ENCODE measurements around the gene ASCL3. TPM values are rescaled to one million over a fixed set of nuclear protein-coding genes. Genes with fewer than 3 reads are reported as not detected.

Gene ASCL3
- total and polyA plus RNA-seq, 2 donors (not counting 1 experiment from before 2014, with no cell fraction given), result not detected

- Histone ChIP-seq H3K4me2 (replicated peaks; ENCODE audit: low read depth, low read length, poor library complexity, severe bottlenecking) (no peak overlapping the region), H3K4me1 (ENCODE audit: control insufficient read depth in 2 of 2, insufficient read depth in 2 of 2, low read length in 2 of 2) (no peaks in the 10 kb centered on the region), H3K27me3 (replicated peaks in 1 of 4; ENCODE audit: control extremely low read depth in 1 of 4, control insufficient read depth in 3 of 4, insufficient read depth in 4 of 4, low read length in 3 of 4) (no peaks in the 10 kb centered on the region), H2AFZ (ENCODE audit: insufficient read depth, low read depth, low read length, poor library complexity, severe bottlenecking) (no peak overlapping the region), H3K9me3 (ENCODE audit: control extremely low read depth in 1 of 3, control insufficient read depth in 2 of 3, insufficient read depth in 1 of 3, low read length in 2 of 3) (no peaks in the 10 kb centered on the region), H3K27ac (ENCODE audit: low read length in 2 of 2) (no peak overlapping the region), H3K9ac (ENCODE audit: low read length) (no peak overlapping the region), H3K79me2 (ENCODE audit: control insufficient read depth, insufficient read depth, low read length) (no peaks in the 10 kb centered on the region), H3K4me3 (ENCODE audit: control extremely low read depth in 1 of 5, extremely low read depth in 1 of 5, insufficient read depth in 1 of 5, low read depth in 2 of 5, low read length in 4 of 5) (no peak overlapping the region), H4K20me1 (ENCODE audit: control insufficient read depth, insufficient read depth, low read length, poor library complexity, severe bottlenecking) (no peaks in the 10 kb centered on the region), H3K36me3 (replicated peaks in 1 of 2; ENCODE audit: control extremely low read depth in 1 of 2, control insufficient read depth in 1 of 2, extremely low read depth in 1 of 2, insufficient read depth in 2 of 2, low read length in 1 of 2) (no peaks in the 10 kb centered on the region)
- peaks cover 1% of the 10 kb centered on the region for H3K4me1 Mint-ChIP-seq
- H3K9me3 Mint-ChIP-seq (ENCODE audit: insufficient read depth), result no peaks in the 10 kb centered on the region
- no peak overlapping the region for H3K27ac Mint-ChIP-seq
- no peak overlapping the region for H3K4me3 Mint-ChIP-seq
- intact Hi-C loops (cut with micrococcal nuclease), result no loop called here
- DNase-seq (no peak), ATAC-seq (ENCODE audit: low read depth) (no peak)
- TF ChIP-seq EZH2 (IDR thresholded peaks at IDR 0.05; ENCODE audit: borderline replicate concordance, insufficient read depth, low read depth, low read length, poor library complexity, severe bottlenecking) (no peak), CTCF (IDR thresholded peaks at IDR 0.05) (no peak)
- ChIA-PET POLR2A (no interaction called here), CTCF (interaction anchor here (0.5 kb wide), 1 partner anchor 26 kb away, joined by 3 read pairs; no protein-coding TSS in a partner anchor)
- H3K27me3 Mint-ChIP-seq, result no peaks in the 10 kb centered on the region
- 92% methylated on average over 1 of the region's 2 CpGs for WGBS (ENCODE audit: insufficient coverage)
These were observed 28.5 kb upstream of the ASCL3 start for GRCh38 chr11:8971196-8971923.

GRCh38 chr11:8967184-8967583 is 24.4 kb upstream of the ASCL3 start:
- H3K4me2 ChIP-seq (replicated peaks; ENCODE audit: low read depth, low read length, poor library complexity, severe bottlenecking), result no peak overlapping the region
- POLR2A ChIA-PET, result no interaction called here
- intact Hi-C loops (cut with micrococcal nuclease), result loop anchor here (10.0 kb wide), 1 partner anchor 762 kb away; no protein-coding TSS in a partner anchor
- no peak for ATAC-seq (ENCODE audit: low read depth)
- peaks cover 15 to 20% of the 10 kb centered on the region in 2 donors for H3K4me1 ChIP-seq (ENCODE audit: control insufficient read depth in 2 of 2, insufficient read depth in 2 of 2, low read length in 2 of 2)
- peaks cover 21% of the 10 kb centered on the region for H3K79me2 ChIP-seq (ENCODE audit: control insufficient read depth, insufficient read depth, low read length)
- Mint-ChIP-seq H3K27me3 (no peaks in the 10 kb centered on the region), H3K27ac (no peak overlapping the region), H3K4me3 (no peak overlapping the region), H3K9me3 (ENCODE audit: insufficient read depth) (no peaks in the 10 kb centered on the region), H3K4me1 (peaks cover 30% of the 10 kb centered on the region)
- H3K4me3 ChIP-seq (ENCODE audit: control extremely low read depth in 1 of 5, extremely low read depth in 1 of 5, insufficient read depth in 1 of 5, low read depth in 2 of 5, low read length in 4 of 5), result no peak overlapping the region
- 88% methylated on average over 7 of the region's 8 CpGs for WGBS (ENCODE audit: insufficient coverage)
- H3K27ac ChIP-seq (ENCODE audit: low read length in 2 of 2), result no peak overlapping the region
- TF ChIP-seq EZH2 (IDR thresholded peaks at IDR 0.05; ENCODE audit: borderline replicate concordance, insufficient read depth, low read depth, low read length, poor library complexity, severe bottlenecking) (no peak), CTCF (IDR thresholded peaks at IDR 0.05) (no peak)
- CTCF ChIA-PET, result no interaction called here
- H4K20me1 ChIP-seq (ENCODE audit: control insufficient read depth, insufficient read depth, low read length, poor library complexity, severe bottlenecking), result no peaks in the 10 kb centered on the region
- H3K9ac ChIP-seq (ENCODE audit: low read length), result no peak overlapping the region
- DNase-seq, result no peak
- no peak overlapping the region for H2AFZ ChIP-seq (ENCODE audit: insufficient read depth, low read depth, low read length, poor library complexity, severe bottlenecking)
- H3K36me3 ChIP-seq (replicated peaks in 1 of 2; ENCODE audit: control extremely low read depth in 1 of 2, control insufficient read depth in 1 of 2, extremely low read depth in 1 of 2, insufficient read depth in 2 of 2, low read length in 1 of 2), result no peaks in the 10 kb centered on the region
- H3K9me3 ChIP-seq (ENCODE audit: control extremely low read depth in 1 of 3, control insufficient read depth in 2 of 3, insufficient read depth in 1 of 3, low read length in 2 of 3), result no peaks in the 10 kb centered on the region
- H3K27me3 ChIP-seq (replicated peaks in 1 of 4; ENCODE audit: control extremely low read depth in 1 of 4, control insufficient read depth in 3 of 4, insufficient read depth in 4 of 4, low read length in 3 of 4), result no peaks in the 10 kb centered on the region
